ENCODE results near the gene UFD1.

Gene UFD1

GRCh38 chr22:19515654-19516377 is 36.8 kb upstream of the UFD1 start:
- peak in 1 of 2 experiments; percentile 56 for DNase-seq

GRCh38 chr22:19514831-19515565 is 36.0 kb upstream of the UFD1 start:
- DNase-seq: peak; percentile 14 to 24

- no peak for DNase-seq
Measured at GRCh38 chr22:19513823-19514222, 34.8 kb upstream of the UFD1 start.

GRCh38 chr22:19510919-19511341 is 31.9 kb upstream of the UFD1 start:
- no peak for DNase-seq

GRCh38 chr22:19509923-19510322 is 30.9 kb upstream of the UFD1 start:
- DNase-seq: no peak

GRCh38 chr22:19509191-19509590 is 30.2 kb upstream of the UFD1 start:
- DNase-seq: no peak

- DNase-seq: no peak
Measured at GRCh38 chr22:19508024-19508776, 29.2 kb upstream of the UFD1 start.

- DNase-seq: no peak
Measured at GRCh38 chr22:19507534-19507861, 28.5 kb upstream of the UFD1 start.

GRCh38 chr22:19506212-19506611 is 27.2 kb upstream of the UFD1 start:
- no peak for DNase-seq

GRCh38 chr22:19505735-19506126 is 26.7 kb upstream of the UFD1 start:
- DNase-seq: no peak

- DNase-seq: no peak
Measured at GRCh38 chr22:19504900-19505734, 26.1 kb upstream of the UFD1 start.

- DNase-seq: no peak
Measured at GRCh38 chr22:19503869-19504268, 24.9 kb upstream of the UFD1 start.

GRCh38 chr22:19503367-19503766 is 24.4 kb upstream of the UFD1 start:
- no peak for DNase-seq

GRCh38 chr22:19501897-19502447 is 23.0 kb upstream of the UFD1 start:
- DNase-seq: no peak

- no peak for DNase-seq
Measured at GRCh38 chr22:19499880-19500242, 20.9 kb upstream of the UFD1 start.

GRCh38 chr22:19499236-19499879 is 20.4 kb upstream of the UFD1 start:
- no peak for DNase-seq

GRCh38 chr22:19498866-19499190 is 19.8 kb upstream of the UFD1 start:
- no peak for DNase-seq

- DNase-seq: no peak
Measured at GRCh38 chr22:19498154-19498865, 19.3 kb upstream of the UFD1 start.

- DNase-seq: no peak
Measured at GRCh38 chr22:19497245-19497644, 18.3 kb upstream of the UFD1 start.

- DNase-seq: no peak
Measured at GRCh38 chr22:19496324-19496630, 17.3 kb upstream of the UFD1 start.

GRCh38 chr22:19495562-19496323 is 16.8 kb upstream of the UFD1 start:
- no peak for DNase-seq
